Panc1 (cell line): ENCODE data around the gene TNFRSF1B. TPM values are rescaled to one million over a fixed set of nuclear protein-coding genes. Genes with fewer than 3 reads are reported as not detected.

Experiments
- ATAC-seq: fragments of 200-7000 bp; cut with Tn5 transposase; 2 replicates; pipeline ENCODE4 v1.9.1; 2020; ENCODE audit warnings: mild to moderate bottlenecking, moderate library complexity
- BruUV-seq: library from RNA; stranded (reverse); fragments of 400-500 nt; replicated peaks from 2 replicates; lab custom pipeline; 2021; lab: Mats Ljungman, UMichigan
- CTCF ChIA-PET: fragments of 300-600 bp; sonication (Branson Sonifier 250); formaldehyde crosslinking; loops from one replicate; lab custom pipeline; 2022; ENCODE audit warnings: antibody characterized with exemption; lab: Charles Lee
- POLR2A ChIA-PET: fragments of 300-600 bp; sonication (Branson Sonifier 250); formaldehyde crosslinking; loops from one replicate; lab custom pipeline; 2022; ENCODE audit warnings: antibody characterized with exemption; lab: Charles Lee
- DNase-seq: peaks from one replicate; pipeline ENCODE4 v3.0.0-alpha.2; 2010; ENCODE audit warnings: low read depth, low spot score
- H3K27ac ChIP-seq: 2 replicates; pipeline ENCODE4 v1.5.1; 2011; ENCODE audit warnings: mild to moderate bottlenecking, low read length, inconsistent platforms
- H3K27me3 ChIP-seq: fragments of 200-500 bp; sonication (Bioruptor generic); 2 replicates; pipeline ENCODE4 v1.6.0; 2014; ENCODE audit warnings: low read length, inconsistent platforms; ENCODE audit not compliant: control insufficient read depth, insufficient read depth
- H3K36me3 ChIP-seq: fragments of 200-500 bp; sonication (Bioruptor generic); 2 replicates; pipeline ENCODE4 v1.5.1; 2014; ENCODE audit warnings: inconsistent platforms, mild to moderate bottlenecking, low read length, moderate library complexity; ENCODE audit not compliant: control insufficient read depth, insufficient read depth
- H3K4me1 ChIP-seq: 2 replicates; pipeline ENCODE4 v1.5.1; 2011; ENCODE audit warnings: inconsistent platforms, mild to moderate bottlenecking, low read length, moderate library complexity; ENCODE audit not compliant: control insufficient read depth, insufficient read depth
- H3K4me3 ChIP-seq, 2 experiments: 2 replicates each; pipeline ENCODE4 v1.5.1; 2011 to 2012; ENCODE audit warnings: low read depth in 2 of 2, low read length in 2 of 2, mild to moderate bottlenecking in 2 of 2, inconsistent platforms in 1 of 2, moderate library complexity in 1 of 2
- H3K9me3 ChIP-seq: fragments of 200-500 bp; sonication (Bioruptor generic); 2 replicates; pipeline ENCODE4 v1.5.1; 2014; ENCODE audit warnings: low read depth, mild to moderate bottlenecking, inconsistent platforms, low read length, moderate library complexity; ENCODE audit not compliant: control insufficient read depth, insufficient read depth
- POLR2AphosphoS5 ChIP-seq: IDR thresholded peaks from 2 replicates; pipeline ENCODE4 v1.6.1; 2012; ENCODE audit warnings: mild to moderate bottlenecking, low read depth, low read length, moderate library complexity
- SIN3A ChIP-seq: IDR thresholded peaks from 2 replicates; pipeline ENCODE4 v1.6.1; 2012; ENCODE audit warnings: low read depth, mild to moderate bottlenecking, low read length, moderate library complexity, borderline replicate concordance; ENCODE audit not compliant: insufficient read depth
- TCF7L2 ChIP-seq: IDR thresholded peaks from 2 replicates; pipeline ENCODE4 v1.6.1; 2011; ENCODE audit warnings: mild to moderate bottlenecking, low read depth, low read length, inconsistent platforms
- in situ Hi-C: cut with HindIII; loops from 2 replicates; pipeline ENCODE4 v1.10.0; 2016; ENCODE audit warnings: low sequenced_read_pairs, low pct_unique_long_range_greater_than_20kb
- intact Hi-C: fragments of 100-400 bp; cut with micrococcal nuclease; formaldehyde crosslinking; loops from one replicate; pipeline ENCODE4 v1.10.0; 2022; ENCODE audit not compliant: unreplicated experiment
- total RNA-seq: library from RNA; stranded (reverse); gene quantifications from one replicate; pipeline ENCODE4 v1.2.1, GENCODE V29; 2021; ENCODE audit not compliant: unreplicated experiment
- TF ChIP-seq, protein P1 (sequence below), 2 experiments: IDR thresholded peaks; 2 replicates each; pipeline ENCODE4 v1.6.1; 2011 to 2012; ENCODE audit warnings: low read depth in 2 of 2, control low read depth in 1 of 2, low read length in 1 of 2, mild to moderate bottlenecking in 1 of 2, moderate library complexity in 1 of 2; ENCODE audit not compliant: insufficient read depth in 1 of 2
- TF ChIP-seq, protein P2 (sequence below): fragments of 450-650 bp; IDR thresholded peaks from 2 replicates; pipeline ENCODE4 v1.5.1; 2017; ENCODE audit warnings: mild to moderate bottlenecking

The TNFRSF1B gene
- total RNA-seq, 1 experiment from 2014 or later, result 18.8 TPM

DNA sequence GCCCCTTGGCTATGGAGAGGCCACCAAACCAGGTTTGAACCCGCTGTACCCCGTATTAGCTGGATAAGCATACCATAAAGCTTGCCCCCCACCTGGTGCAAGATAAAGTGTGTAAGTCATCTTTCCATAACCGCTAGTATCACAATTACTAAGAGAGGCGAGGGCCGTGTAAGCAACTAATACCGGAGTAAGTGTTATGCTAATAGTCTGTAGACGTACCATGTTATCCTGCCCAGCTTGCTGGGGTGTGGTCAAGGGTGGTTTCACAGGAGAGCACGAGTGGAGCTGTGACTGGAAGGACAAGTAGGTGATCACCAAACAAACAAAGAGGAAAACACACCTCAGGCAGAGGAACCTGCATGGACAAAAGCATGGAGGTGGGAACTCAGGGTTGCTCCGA is 3.6 kb upstream of the TNFRSF1B start:
- intact Hi-C loops, result no loop called here
- Histone ChIP-seq H3K36me3 (no peaks in the 10 kb centered on the region), H3K4me3 (no peak overlapping the region), H3K27me3 (no peaks in the 10 kb centered on the region), H3K9me3 (no peaks in the 10 kb centered on the region), H3K27ac (no peak overlapping the region), H3K4me1 (peaks cover 21% of the 10 kb centered on the region)
- TF ChIP-seq, protein P1, sequence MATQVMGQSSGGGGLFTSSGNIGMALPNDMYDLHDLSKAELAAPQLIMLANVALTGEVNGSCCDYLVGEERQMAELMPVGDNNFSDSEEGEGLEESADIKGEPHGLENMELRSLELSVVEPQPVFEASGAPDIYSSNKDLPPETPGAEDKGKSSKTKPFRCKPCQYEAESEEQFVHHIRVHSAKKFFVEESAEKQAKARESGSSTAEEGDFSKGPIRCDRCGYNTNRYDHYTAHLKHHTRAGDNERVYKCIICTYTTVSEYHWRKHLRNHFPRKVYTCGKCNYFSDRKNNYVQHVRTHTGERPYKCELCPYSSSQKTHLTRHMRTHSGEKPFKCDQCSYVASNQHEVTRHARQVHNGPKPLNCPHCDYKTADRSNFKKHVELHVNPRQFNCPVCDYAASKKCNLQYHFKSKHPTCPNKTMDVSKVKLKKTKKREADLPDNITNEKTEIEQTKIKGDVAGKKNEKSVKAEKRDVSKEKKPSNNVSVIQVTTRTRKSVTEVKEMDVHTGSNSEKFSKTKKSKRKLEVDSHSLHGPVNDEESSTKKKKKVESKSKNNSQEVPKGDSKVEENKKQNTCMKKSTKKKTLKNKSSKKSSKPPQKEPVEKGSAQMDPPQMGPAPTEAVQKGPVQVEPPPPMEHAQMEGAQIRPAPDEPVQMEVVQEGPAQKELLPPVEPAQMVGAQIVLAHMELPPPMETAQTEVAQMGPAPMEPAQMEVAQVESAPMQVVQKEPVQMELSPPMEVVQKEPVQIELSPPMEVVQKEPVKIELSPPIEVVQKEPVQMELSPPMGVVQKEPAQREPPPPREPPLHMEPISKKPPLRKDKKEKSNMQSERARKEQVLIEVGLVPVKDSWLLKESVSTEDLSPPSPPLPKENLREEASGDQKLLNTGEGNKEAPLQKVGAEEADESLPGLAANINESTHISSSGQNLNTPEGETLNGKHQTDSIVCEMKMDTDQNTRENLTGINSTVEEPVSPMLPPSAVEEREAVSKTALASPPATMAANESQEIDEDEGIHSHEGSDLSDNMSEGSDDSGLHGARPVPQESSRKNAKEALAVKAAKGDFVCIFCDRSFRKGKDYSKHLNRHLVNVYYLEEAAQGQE (IDR thresholded peaks at IDR 0.05; ENCODE audit: insufficient read depth in 1 of 2, low read depth in 2 of 2, low read length in 1 of 2), result no peak
- TF ChIP-seq, protein P2, sequence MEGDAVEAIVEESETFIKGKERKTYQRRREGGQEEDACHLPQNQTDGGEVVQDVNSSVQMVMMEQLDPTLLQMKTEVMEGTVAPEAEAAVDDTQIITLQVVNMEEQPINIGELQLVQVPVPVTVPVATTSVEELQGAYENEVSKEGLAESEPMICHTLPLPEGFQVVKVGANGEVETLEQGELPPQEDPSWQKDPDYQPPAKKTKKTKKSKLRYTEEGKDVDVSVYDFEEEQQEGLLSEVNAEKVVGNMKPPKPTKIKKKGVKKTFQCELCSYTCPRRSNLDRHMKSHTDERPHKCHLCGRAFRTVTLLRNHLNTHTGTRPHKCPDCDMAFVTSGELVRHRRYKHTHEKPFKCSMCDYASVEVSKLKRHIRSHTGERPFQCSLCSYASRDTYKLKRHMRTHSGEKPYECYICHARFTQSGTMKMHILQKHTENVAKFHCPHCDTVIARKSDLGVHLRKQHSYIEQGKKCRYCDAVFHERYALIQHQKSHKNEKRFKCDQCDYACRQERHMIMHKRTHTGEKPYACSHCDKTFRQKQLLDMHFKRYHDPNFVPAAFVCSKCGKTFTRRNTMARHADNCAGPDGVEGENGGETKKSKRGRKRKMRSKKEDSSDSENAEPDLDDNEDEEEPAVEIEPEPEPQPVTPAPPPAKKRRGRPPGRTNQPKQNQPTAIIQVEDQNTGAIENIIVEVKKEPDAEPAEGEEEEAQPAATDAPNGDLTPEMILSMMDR, result no peak
- TF ChIP-seq SIN3A, result no peak
- no peak for TF ChIP-seq TCF7L2
- TF ChIP-seq POLR2AphosphoS5, result no peak
- ChIA-PET POLR2A (no interaction called here), CTCF (no interaction called here)
- no TSS peak for BruUV-seq
- in situ Hi-C loops, result no loop called here
- ATAC-seq, result no peak
- DNase-seq, result no peak

DNA sequence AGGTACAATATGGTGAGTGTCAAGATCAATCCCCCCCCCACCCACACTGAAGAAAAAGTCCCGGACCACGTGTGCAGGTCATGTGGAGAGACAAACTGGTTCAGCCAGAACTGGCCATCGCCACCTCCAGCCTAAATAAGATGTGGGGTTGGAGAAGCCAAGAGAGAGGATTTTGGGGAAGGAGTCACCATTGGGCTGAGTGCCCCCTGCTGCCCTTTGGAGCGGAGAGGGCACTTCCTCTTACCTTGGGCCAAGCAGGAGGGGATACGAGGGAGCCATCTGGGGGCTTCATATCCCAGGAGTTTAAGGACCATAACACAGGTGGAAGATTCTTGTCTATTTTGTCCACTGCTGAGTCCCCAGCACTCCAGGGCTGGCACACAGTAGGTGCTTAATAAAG is 2.6 kb upstream of the TNFRSF1B start:
- no peak overlapping the region for H3K27ac ChIP-seq
- no peak for ATAC-seq
- ChIA-PET POLR2A (no interaction called here), CTCF (no interaction called here)
- H3K9me3 ChIP-seq, result no peaks in the 10 kb centered on the region
- no peak overlapping the region for H3K4me3 ChIP-seq
- no peak for DNase-seq
- no peaks in the 10 kb centered on the region for H3K36me3 ChIP-seq
- intact Hi-C loops (no loop called here), in situ Hi-C loops (no loop called here)
- no TSS peak for BruUV-seq
- H3K4me1 ChIP-seq, result peaks cover 17% of the 10 kb centered on the region
- no peaks in the 10 kb centered on the region for H3K27me3 ChIP-seq
- TF ChIP-seq POLR2AphosphoS5, result no peak
- TF ChIP-seq SIN3A, result no peak
- TF ChIP-seq, protein P2, result no peak

DNA sequence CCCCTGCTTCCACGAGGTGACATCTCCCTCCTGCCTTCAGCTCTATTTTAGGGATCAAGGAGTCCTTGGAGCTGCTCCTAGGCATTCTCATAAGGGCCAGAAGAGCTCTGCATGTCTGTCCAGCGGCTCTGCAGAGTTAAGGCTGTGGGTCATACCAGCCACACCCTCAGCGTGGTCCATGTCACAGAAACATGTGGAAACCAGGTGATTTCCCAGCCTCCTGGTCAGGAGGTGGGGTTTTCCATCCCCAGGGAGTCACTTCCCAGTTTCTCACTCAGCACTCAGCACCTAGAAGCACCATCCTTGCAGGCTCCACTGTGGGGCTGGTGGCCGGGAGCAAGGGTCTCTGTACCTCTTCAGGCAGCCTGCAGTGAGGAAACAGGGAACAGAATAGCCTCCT is 1.4 kb upstream of the TNFRSF1B start:
- peaks cover 21% of the 10 kb centered on the region for H3K4me1 ChIP-seq
- no peak overlapping the region for H3K27ac ChIP-seq
- in situ Hi-C loops (no loop called here), intact Hi-C loops (no loop called here)
- H3K36me3 ChIP-seq, result no peaks in the 10 kb centered on the region
- no peak overlapping the region for H3K4me3 ChIP-seq
- no peaks in the 10 kb centered on the region for H3K9me3 ChIP-seq
- POLR2A ChIA-PET, result no interaction called here
- TF ChIP-seq SIN3A, result no peak
- TF ChIP-seq POLR2AphosphoS5, result no peak
- TF ChIP-seq, protein P1 (IDR thresholded peaks at IDR 0.05; ENCODE audit: insufficient read depth in 1 of 2, low read depth in 2 of 2, low read length in 1 of 2), result no peak
- TF ChIP-seq TCF7L2, result no peak
- TF ChIP-seq, protein P2, result no peak
- ATAC-seq, result no peak
- CTCF ChIA-PET, result no interaction called here
- H3K27me3 ChIP-seq, result no peaks in the 10 kb centered on the region
- BruUV-seq, result no TSS peak
- DNase-seq, result no peak
